Head of caudate nucleus (tissue), 42 donors: ENCODE data around the gene TMEM92.
"Not testable (repeated sequence)": the region's sequence is repeated elsewhere in the genome, so short reads cannot be mapped to it uniquely, and the experiment has no call there.

ENCODE experiments used
- DNase-seq, 42 donors: peaks; one replicate each; pipeline versions ENCODE4 v3.0.0 to v3.0.0-alpha.2; 2020 to 2021; ENCODE audit warnings: mixed read lengths in 7 of 42
- intact Hi-C: fragments of 100-400 bp; cut with DNase I; formaldehyde crosslinking; loops from one replicate; pipeline ENCODE4 v1.15.0; 2022

TMEM92 gene

GRCh38 chr17:50314456-50315011, 40.3 kb downstream of the TMEM92 start:
- intact Hi-C loops: no loop called here
- no peak for DNase-seq

GRCh38 chr17:50316016-50316587, 41.8 kb downstream of the TMEM92 start:
- intact Hi-C loops: no loop called here
- DNase-seq: no peak

GRCh38 chr17:50316660-50317059, 42.4 kb downstream of the TMEM92 start:
- DNase-seq, intact Hi-C loops: not testable (repeated sequence)

GRCh38 chr17:50317121-50317520, 42.9 kb downstream of the TMEM92 start:
- DNase-seq: no peak
- intact Hi-C loops: no loop called here

GRCh38 chr17:50318501-50319285, 44.4 kb downstream of the TMEM92 start:
- intact Hi-C loops: no loop called here
- DNase-seq: no peak

GRCh38 chr17:50319306-50320004, 45.2 kb downstream of the TMEM92 start:
- no peak for DNase-seq

GRCh38 chr17:50322271-50322670, 48.0 kb downstream of the TMEM92 start:
- intact Hi-C loops: no loop called here
- no peak for DNase-seq

More at GRCh38 chr17:50319306-50320004, 45.2 kb downstream of the TMEM92 start:
- intact Hi-C loops: no loop called here

GRCh38 chr17:50323060-50323459, 48.8 kb downstream of the TMEM92 start:
- no peak for DNase-seq
- intact Hi-C loops: no loop called here

- intact Hi-C loops: no loop called here
- DNase-seq: no peak
Measured at GRCh38 chr17:50325906-50326305, 51.6 kb downstream of the TMEM92 start.

- intact Hi-C loops: no loop called here
- DNase-seq: no peak
Measured at GRCh38 chr17:50326831-50327364, 52.6 kb downstream of the TMEM92 start.

GRCh38 chr17:50328363-50329325, 54.4 kb downstream of the TMEM92 start:
- DNase-seq: no peak
- intact Hi-C loops: no loop called here

GRCh38 chr17:50329716-50330115, 55.5 kb downstream of the TMEM92 start:
- intact Hi-C loops: no loop called here
- no peak for DNase-seq

- DNase-seq: peak in 1 of 42 donors; percentile 0
- intact Hi-C loops: no loop called here
Measured at GRCh38 chr17:50330151-50330775, 56.0 kb downstream of the TMEM92 start.
